WTC11 (cell line): ENCODE data around the gene FAM217A. TPM values are rescaled to one million over a fixed set of nuclear protein-coding genes. Genes with fewer than 3 reads are reported as not detected.

Experiments
- ATAC-seq: fragments of 200-7000 bp; cut with Tn5 transposase; 2 replicates; pipeline ENCODE4 v1.10.0; 2021; ENCODE audit warnings: mild to moderate bottlenecking, moderate library complexity
- CTCF ChIA-PET: fragments of 300-600 bp; sonication (Branson Sonifier 250); formaldehyde crosslinking; loops from one replicate; lab custom pipeline; 2021; ENCODE audit warnings: antibody characterized with exemption; lab: Charles Lee
- POLR2A ChIA-PET: fragments of 350-600 bp; sonication (Branson Sonifier 250); formaldehyde crosslinking; loops from one replicate; lab custom pipeline; 2021; ENCODE audit warnings: antibody characterized with exemption; lab: Charles Lee
- DNase-seq: peaks from one replicate; pipeline ENCODE4 v3.0.0; 2021; ENCODE audit warnings: low spot score
- H3K27ac Mint-ChIP-seq: 2 replicates; pipeline ENCODE4 v1.8.0; 2021; ENCODE audit warnings: mixed read lengths
- H3K27me3 Mint-ChIP-seq: 2 replicates; pipeline ENCODE4 v1.8.0; 2021; ENCODE audit warnings: low read depth, mild to moderate bottlenecking, moderate library complexity, mixed read lengths
- H3K36me3 Mint-ChIP-seq: 2 replicates; pipeline ENCODE4 v1.8.0; 2021; ENCODE audit warnings: mixed read lengths
- H3K4me1 Mint-ChIP-seq: 2 replicates; pipeline ENCODE4 v1.8.0; 2022; ENCODE audit warnings: mixed read lengths
- H3K4me3 Mint-ChIP-seq: 2 replicates; pipeline ENCODE4 v1.8.0; 2021; ENCODE audit warnings: mild to moderate bottlenecking, moderate library complexity, mixed read lengths
- H3K9me3 Mint-ChIP-seq: 2 replicates; pipeline ENCODE4 v1.8.0; 2021; ENCODE audit warnings: mixed read lengths
- ATF1 ChIP-seq: sonication (generic); formaldehyde crosslinking; IDR thresholded peaks from 2 replicates; pipeline ENCODE4 v1.8.1; 2023; ENCODE audit warnings: mild to moderate bottlenecking, moderate library complexity, missing genetic modification reagents
- ATF2 ChIP-seq: sonication (generic); formaldehyde crosslinking; IDR thresholded peaks from 2 replicates; pipeline ENCODE4 v1.8.1; 2022; ENCODE audit warnings: low read depth, missing genetic modification reagents, borderline replicate concordance
- CDX4 ChIP-seq: fragments of 250-450 bp; sonication (Bioruptor Pico); IDR thresholded peaks from 2 replicates; pipeline ENCODE4 v1.9.0; 2021; ENCODE audit warnings: moderate library complexity, mild to moderate bottlenecking, inconsistent platforms, borderline replicate concordance
- CREM ChIP-seq: sonication (generic); formaldehyde crosslinking; IDR thresholded peaks from 2 replicates; pipeline ENCODE4 v1.8.1; 2022; ENCODE audit warnings: mild to moderate bottlenecking, missing genetic modification reagents, moderate library complexity
- CTCF ChIP-seq: fragments of 200-600 bp; IDR thresholded peaks from 2 replicates; pipeline ENCODE4 v1.8.0; 2022; ENCODE audit warnings: antibody characterized with exemption
- E2F1 ChIP-seq: sonication (generic); formaldehyde crosslinking; IDR thresholded peaks from 2 replicates; pipeline ENCODE4 v1.8.0; 2022; ENCODE audit warnings: mild to moderate bottlenecking, missing genetic modification reagents
- ERG ChIP-seq: fragments of 250-450 bp; sonication (Bioruptor Pico); IDR thresholded peaks from 2 replicates; pipeline ENCODE4 v1.8.0; 2021; ENCODE audit warnings: mild to moderate bottlenecking
- ESRRA ChIP-seq: sonication (generic); formaldehyde crosslinking; IDR thresholded peaks from 2 replicates; pipeline ENCODE4 v1.8.1; 2022; ENCODE audit warnings: mild to moderate bottlenecking, missing genetic modification reagents, borderline replicate concordance
- FOXP4 ChIP-seq: sonication (generic); formaldehyde crosslinking; IDR thresholded peaks from 2 replicates; pipeline ENCODE4 v1.8.0; 2022; ENCODE audit warnings: mild to moderate bottlenecking, missing genetic modification reagents
- HMGA2 ChIP-seq: fragments of 250-450 bp; sonication (Bioruptor Pico); IDR thresholded peaks from 2 replicates; pipeline ENCODE4 v1.4.0; 2021; ENCODE audit warnings: mild to moderate bottlenecking, moderate library complexity
- KAT7 ChIP-seq: sonication (generic); formaldehyde crosslinking; IDR thresholded peaks from 2 replicates; pipeline ENCODE4 v1.8.1; 2023; ENCODE audit warnings: missing genetic modification reagents, mild to moderate bottlenecking, borderline replicate concordance
- NFE2L1 ChIP-seq: sonication (generic); formaldehyde crosslinking; IDR thresholded peaks from 2 replicates; pipeline ENCODE4 v1.8.1; 2023; ENCODE audit warnings: missing genetic modification reagents
- NR3C1 ChIP-seq: sonication (generic); formaldehyde crosslinking; conservative IDR thresholded peaks from 2 replicates; pipeline ENCODE4 v1.8.1; 2023; ENCODE audit warnings: low read depth, mild to moderate bottlenecking, missing genetic modification reagents
- SMAD3 ChIP-seq: sonication (generic); formaldehyde crosslinking; IDR thresholded peaks from 2 replicates; pipeline ENCODE4 v1.8.0; 2022; ENCODE audit warnings: missing genetic modification reagents, mild to moderate bottlenecking, borderline replicate concordance
- TCF7 ChIP-seq: sonication (generic); formaldehyde crosslinking; IDR thresholded peaks from 2 replicates; pipeline ENCODE4 v1.8.0; 2022; ENCODE audit warnings: mild to moderate bottlenecking, low read depth, missing genetic modification reagents, moderate library complexity
- TEAD1 ChIP-seq: sonication (generic); formaldehyde crosslinking; IDR thresholded peaks from 2 replicates; pipeline ENCODE4 v1.8.0; 2022; ENCODE audit warnings: mild to moderate bottlenecking, missing genetic modification reagents
- TEAD4 ChIP-seq: sonication (generic); formaldehyde crosslinking; IDR thresholded peaks from 2 replicates; pipeline ENCODE4 v1.8.0; 2022; ENCODE audit warnings: mild to moderate bottlenecking, missing genetic modification reagents
- ZBTB21 ChIP-seq: sonication (generic); formaldehyde crosslinking; IDR thresholded peaks from 2 replicates; pipeline ENCODE4 v1.8.1; 2023; ENCODE audit warnings: mild to moderate bottlenecking, missing genetic modification reagents, borderline replicate concordance
- total RNA-seq: library from RNA; stranded (reverse); gene quantifications from 3 replicates; pipeline ENCODE4 v1.2.3, GENCODE V29; 2021

The FAM217A gene
- total RNA-seq, 1 experiment from 2014 or later, result not detected

- no peaks in the 10 kb centered on the region for H3K27me3 Mint-ChIP-seq
- no peak for ATAC-seq
- peaks cover 29% of the 10 kb centered on the region for H3K36me3 Mint-ChIP-seq
- H3K9me3 Mint-ChIP-seq, result no peaks in the 10 kb centered on the region
- POLR2A ChIA-PET, result no interaction called here
- H3K4me1 Mint-ChIP-seq, result peaks cover 32% of the 10 kb centered on the region
- H3K27ac Mint-ChIP-seq, result no peak overlapping the region
- no peak for DNase-seq
- no peak for TF ChIP-seq KAT7 (CRISPR knock-in tag)
- no peak for TF ChIP-seq CTCF
- TF ChIP-seq TCF7 (CRISPR knock-in tag), result no peak
- TF ChIP-seq NFE2L1 (CRISPR knock-in tag), result no peak
- TF ChIP-seq NR3C1 (CRISPR knock-in tag), result no peak
- TF ChIP-seq CDX4, result no peak
- no peak for TF ChIP-seq ATF1 (CRISPR knock-in tag)
- TF ChIP-seq ATF2 (CRISPR knock-in tag), result no peak
- TF ChIP-seq HMGA2 (CRISPR knock-in tag), result no peak
- TF ChIP-seq E2F1 (CRISPR knock-in tag), result no peak
- CTCF ChIA-PET, result no interaction called here
- H3K4me3 Mint-ChIP-seq, result no peak overlapping the region
Measured at GRCh38 chr6:4028051-4028450, 50.9 kb downstream of the FAM217A start.

- Mint-ChIP-seq H3K27ac (no peak overlapping the region), H3K4me3 (no peak overlapping the region), H3K27me3 (no peaks in the 10 kb centered on the region), H3K9me3 (no peaks in the 10 kb centered on the region), H3K36me3 (peaks cover 11% of the 10 kb centered on the region; the same call in 1 of the 2 replicates), H3K4me1 (peaks cover 45% of the 10 kb centered on the region)
- POLR2A ChIA-PET, result interaction anchor here (0.7 kb wide), 1 partner anchor 86 kb away, joined by 4 read pairs; no protein-coding TSS in a partner anchor
- CTCF ChIA-PET, result interaction anchor here (1.5 kb wide), 1 partner anchor 177 kb away, joined by 4 read pairs; the partner anchor contains the start of gene FAM50B
- no peak for TF ChIP-seq FOXP4 (CRISPR knock-in tag)
- no peak for TF ChIP-seq SMAD3 (CRISPR knock-in tag)
- TF ChIP-seq ESRRA (CRISPR knock-in tag), result no peak
- TF ChIP-seq CDX4, result no peak
- TF ChIP-seq CREM (CRISPR knock-in tag), result no peak
- TF ChIP-seq ERG, result no peak
- no peak for TF ChIP-seq TEAD1
- no peak for TF ChIP-seq TEAD4 (CRISPR knock-in tag)
- no peak for TF ChIP-seq ZBTB21 (CRISPR knock-in tag)
- DNase-seq, result no peak
- no peak for ATAC-seq
Measured at GRCh38 chr6:4025681-4026080, 53.3 kb downstream of the FAM217A start.
